Germinal center (tissue), 1 donor: ENCODE measurements around the gene TMEM131.

Source experiments
- DNase-seq: peaks from one replicate; pipeline ENCODE4 v3.0.0; 2012; ENCODE audit warnings: mixed read lengths, low spot score

The TMEM131 gene

DNA sequence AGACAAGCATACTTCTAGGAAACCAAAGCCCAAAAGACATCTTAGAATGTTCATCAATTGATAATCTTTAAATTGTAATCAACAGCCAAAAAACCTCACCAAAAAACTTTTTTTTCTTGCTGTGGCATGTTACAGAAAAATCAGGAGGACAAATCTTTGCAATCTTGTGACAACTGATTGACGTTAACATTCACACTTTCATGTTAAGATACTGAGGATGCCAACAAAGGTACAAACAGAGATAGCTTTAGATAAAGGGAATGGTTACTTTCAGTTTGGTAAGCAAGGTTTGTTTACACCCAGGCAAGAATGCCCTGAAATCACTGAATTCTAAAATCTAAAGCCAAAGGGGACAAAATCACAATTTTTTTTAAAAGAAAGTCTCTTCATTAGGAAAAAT lies 190.0 kb downstream of the TMEM131 start:
- DNase-seq: no peak

DNA sequence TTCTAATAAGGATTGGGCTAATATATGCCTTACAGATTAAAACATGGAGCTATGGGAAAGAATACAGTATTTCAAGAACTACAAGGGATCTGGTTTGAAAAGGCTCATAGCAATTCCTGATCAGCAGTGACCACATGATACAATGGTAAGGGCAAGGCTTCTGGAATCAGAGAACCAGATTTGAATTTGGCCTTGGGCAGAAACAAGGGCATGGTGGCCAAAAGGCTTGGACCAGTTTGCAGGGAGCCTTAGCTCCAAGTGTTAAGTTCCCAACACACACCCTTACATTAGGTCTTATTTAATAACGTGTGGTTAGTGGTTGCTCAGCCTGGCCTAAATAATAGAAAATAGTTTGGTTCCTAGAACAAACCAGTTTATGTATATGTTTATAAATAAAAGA lies 194.7 kb downstream of the TMEM131 start:
- no peak for DNase-seq

DNA sequence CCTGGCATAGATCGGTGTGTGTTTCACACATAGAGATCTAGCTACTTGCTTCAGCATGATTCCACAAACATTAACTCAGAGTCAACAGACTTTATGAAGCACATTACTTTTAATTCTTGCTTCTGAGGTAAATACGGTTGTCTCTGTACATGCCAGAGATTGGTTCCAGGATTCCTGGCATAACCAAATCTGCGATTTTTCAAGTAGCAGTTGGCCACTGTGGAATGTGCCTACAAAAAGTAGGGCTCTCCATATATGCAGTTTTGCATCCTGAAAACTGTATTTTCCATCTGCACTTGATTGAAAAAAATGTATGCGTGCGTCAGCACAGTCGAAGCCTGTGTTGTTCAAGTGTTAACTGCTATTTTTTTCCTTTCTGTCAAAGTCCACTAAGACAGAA lies 197.3 kb downstream of the TMEM131 start:
- DNase-seq: no peak

DNA sequence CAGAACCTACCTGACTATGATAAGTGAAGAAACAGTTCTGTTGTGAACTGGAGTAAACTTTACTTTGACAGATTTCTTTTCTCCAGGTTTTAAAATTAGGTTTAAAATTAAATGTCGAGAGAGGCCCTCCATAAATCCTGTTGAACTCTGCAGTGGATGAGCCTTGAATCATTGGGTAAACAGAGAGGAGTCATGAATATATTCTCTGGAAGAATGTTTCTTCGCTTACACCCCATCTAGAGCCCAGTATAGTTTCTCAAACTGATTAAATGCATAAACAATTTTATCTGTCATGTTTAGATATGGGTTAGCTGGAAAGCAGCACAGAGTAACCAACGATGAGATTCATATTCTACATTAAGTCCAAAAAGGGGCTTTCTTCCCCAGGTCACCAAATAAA lies 198.4 kb downstream of the TMEM131 start:
- DNase-seq: no peak

DNA sequence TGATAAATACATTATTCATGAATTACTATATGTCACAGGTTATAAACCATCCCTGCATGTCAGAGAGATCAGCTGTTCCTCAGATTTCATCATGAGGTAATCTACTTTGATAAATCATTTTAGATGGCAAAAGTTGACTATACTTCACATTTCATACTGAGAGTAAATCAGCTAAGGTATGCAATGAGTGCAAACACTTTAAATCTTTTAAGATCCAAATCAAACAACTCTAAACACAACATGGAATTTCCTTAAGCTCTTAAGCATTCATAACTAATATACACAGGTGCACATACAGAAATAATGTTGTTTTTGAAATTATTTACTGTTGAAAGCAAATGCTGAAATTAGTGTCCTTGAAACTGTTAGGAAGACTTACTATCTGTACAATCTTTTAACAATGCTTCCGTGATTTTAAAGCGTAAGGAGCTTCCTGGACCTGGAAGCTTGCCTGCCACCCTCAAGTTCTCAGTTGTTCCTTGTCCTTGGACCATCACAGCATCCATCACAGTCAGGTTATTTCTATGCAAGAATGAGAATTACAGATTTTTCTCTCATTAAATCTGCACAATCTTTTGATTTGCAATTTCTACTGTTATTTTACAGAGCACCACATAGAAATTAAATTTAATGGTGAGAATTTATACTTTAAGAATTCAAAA lies 199.2 kb downstream of the TMEM131 start:
- no peak for DNase-seq

DNA sequence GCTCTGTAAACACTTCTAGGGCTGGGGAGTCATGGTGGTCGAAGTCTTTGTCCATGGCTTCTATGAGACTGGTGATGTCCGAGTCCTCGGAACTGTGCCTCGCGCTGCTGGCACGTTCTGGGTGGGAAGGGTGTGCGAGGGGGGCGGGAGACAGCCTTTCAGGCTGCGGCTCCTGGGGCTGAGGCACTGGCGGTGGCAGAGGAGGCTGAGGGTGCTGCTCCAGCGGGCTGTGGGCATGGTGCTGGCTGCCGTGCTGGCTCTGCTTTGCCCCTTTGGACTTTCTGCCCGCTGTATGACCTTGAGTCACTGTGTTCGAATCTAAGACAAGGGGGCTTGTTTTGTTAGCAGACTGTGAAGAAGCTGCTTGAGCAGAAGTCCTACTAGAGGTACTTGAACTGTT lies 203.3 kb downstream of the TMEM131 start:
- DNase-seq: no peak

DNA sequence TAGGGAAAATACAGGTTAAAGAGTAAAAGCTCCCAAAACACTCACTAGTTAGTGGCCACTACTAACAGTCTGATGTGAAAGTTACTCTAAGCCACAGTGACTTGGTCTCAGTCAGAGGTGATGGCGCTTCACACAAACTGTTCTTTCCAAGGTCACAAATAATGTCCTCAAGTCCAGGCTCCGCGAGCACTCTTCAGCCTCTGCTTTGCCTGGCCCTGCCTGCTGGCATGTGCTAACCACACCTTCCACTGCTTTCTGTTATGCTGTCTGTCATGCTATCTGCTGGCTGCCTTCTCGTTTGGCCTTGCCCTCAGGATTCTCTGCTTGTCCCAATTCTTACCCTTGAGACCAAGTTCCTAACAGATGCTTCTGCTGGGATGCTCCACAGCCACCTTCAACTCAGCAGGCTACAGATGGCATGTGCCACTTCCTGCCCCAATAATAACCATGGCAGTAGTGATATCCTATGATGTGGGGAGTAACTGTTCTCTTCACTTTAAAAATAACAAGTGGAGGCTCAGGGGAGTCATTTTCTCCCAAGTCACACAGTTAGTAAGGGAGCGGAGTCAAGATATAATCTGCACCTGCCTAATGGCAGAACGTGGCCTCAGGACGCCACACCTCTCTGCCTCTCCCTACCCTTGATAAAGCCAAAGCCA lies 206.6 kb downstream of the TMEM131 start:
- DNase-seq: no peak

DNA sequence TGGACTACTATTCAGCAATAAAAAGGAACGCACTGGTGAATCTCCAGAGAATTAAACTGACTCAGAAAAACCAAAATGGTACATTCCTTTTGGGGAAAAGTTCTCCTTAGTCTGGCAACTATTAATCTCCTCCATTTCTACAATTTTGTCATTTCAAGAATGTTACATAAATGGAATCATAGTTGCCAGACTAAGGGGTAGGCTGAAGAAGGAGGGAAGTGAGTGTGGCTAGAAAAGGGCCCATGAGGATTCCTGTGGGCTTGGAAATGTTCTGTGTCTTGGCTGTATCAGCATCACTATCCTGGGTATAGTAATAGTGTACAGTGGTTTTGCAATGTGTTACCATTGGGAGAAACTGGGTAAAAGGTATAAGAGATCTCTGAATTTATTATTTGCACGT lies 209.9 kb downstream of the TMEM131 start:
- no peak for DNase-seq

DNA sequence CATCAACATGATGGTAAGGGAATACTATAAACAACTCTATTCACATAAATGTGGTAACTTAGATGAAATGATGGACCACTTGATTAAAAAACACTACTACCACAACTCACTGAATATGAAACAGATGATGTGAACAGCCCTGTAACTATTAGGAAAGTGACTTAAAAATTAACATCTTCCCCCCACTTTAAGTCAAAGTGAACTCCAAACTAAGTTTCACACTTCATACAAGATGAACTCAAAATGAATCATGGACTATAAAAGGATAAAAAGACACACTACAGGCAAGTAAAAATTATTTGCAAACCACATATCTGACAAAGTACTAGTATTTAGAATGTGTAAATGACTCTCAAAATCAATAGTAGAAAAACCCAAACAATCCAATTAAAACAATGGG lies 210.8 kb downstream of the TMEM131 start:
- DNase-seq: no peak

DNA sequence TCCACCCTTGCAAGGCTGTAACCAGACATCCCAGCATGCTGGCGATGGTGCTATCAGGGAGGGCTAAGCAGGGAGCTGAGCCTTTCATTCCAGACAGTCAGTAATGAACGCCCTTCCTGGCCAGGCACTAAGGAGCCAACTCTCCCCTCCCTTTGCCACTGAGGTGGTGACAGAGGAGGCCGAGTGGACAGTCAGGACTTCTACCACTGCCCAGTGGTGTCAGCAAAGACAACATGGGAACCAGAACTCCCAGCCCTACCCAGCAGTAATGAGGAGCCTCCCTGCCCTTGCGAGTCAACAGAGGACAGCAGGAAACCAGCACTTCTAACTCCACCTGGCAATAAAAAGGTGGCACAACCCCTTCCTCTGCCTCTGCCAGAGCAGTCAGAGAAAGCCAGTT lies 213.8 kb downstream of the TMEM131 start:
- no peak for DNase-seq

DNA sequence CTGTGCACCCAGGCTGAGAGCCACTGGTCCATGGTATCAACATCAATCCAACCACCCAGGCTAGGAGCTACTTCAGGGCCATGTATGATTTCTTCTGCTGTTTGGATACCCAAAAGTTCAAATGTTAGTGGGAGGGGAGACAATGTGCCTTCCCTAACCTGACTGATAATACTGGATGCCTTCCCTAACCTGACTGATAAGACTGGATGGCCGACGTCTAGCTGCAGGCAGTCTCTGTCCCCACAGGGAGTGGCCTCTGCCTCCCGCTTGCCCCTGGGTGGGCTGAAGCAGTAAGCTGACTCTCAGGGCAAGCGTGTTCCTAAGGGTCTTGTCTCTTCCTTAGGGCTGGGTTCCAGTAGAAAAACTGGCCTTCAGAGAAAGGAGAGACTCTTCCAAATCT lies 216.6 kb downstream of the TMEM131 start:
- no peak for DNase-seq

DNA sequence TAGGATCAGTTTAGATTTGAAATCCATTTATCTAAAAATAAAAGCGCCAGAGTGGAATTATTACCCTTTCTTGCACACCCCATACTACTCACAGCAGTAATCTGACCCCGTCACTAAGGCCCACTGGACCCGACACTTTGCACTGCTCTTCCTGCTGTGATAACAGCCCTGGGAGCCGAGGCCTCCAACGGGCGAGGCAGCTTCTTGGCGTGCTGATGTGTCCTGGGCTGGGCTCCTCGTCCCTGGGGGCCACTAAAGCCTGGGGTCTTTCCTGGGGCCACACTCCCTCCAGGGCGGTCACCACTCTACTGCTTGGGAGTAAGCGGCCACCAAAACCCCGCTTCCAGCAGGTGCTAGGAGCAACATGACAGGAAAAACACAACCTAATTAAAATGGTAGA lies 220.7 kb downstream of the TMEM131 start:
- no peak for DNase-seq

DNA sequence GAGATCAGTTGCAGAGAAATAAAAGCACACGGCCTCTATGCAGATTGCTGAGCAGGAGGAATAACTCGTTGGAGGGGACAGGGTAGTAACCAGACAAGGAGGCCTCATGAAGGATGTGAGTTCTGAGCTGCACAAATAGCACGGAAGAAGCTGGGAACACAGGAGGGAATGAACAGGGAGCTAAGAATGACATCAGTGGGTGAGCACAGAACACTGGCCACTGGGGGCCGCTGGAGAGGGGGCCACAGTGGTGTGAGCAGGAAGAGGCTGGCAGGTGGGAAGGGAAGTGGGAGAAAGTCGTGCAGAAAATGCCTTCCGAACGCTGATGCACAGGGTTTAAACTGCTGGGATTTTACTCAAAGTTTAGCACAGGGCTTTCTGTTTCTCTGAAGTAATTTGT lies 221.3 kb downstream of the TMEM131 start:
- DNase-seq: no peak

DNA sequence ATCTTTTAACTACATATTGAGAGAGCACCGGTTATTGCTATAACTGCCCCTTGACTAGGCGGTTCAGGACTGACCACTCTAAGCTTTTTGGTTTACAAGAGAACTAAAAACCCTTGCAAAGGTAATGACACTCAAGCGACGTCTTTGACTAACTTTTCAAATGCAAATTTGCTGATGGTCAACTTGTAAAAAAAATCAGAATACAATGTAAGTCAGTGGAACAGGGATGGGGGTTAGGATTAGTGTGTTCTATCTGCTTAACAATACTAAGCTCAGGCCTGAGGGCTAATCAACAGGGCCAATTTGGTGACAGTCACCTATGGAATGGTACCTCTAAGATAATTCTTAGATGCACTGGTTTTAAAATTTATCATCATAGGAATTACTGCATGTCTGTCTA lies 225.3 kb downstream of the TMEM131 start:
- no peak for DNase-seq

DNA sequence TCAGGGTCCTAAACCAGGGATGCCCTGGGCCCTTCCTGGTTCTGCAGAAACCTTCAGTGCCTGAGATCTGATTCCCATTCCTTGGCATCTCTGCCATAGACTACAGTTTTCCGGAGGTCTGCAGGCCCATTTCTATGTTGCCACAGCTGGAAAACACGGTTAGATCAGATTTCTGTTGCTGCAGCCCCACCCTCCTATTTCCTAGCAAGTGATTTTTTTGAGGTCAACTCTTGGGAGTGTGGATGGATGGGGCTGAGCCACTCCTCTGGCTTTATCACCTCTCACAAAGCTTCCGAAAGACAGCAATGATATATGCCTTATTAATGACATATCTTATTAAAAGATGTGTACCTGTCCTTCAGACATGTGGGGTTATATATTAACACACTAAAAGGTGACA lies 226.0 kb downstream of the TMEM131 start:
- no peak for DNase-seq

DNA sequence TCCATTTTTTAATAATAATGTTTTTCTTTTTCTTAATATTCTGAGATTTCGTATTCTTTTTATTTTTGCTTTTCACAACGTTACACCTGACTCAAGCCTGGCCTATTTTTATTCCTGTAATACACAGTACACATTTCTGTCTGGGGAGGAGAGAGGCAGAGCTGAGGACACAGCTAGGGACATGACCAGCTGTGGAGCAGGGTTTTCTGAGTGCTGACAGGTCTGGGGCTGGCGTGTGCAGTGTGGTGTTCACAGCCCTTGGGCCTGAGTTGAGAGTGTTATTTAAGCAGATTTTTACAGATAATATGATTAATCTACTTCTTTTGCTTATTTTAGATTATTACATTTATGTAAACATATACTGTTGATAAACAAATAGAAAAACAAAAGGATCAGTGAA lies 226.4 kb downstream of the TMEM131 start:
- DNase-seq: no peak

DNA sequence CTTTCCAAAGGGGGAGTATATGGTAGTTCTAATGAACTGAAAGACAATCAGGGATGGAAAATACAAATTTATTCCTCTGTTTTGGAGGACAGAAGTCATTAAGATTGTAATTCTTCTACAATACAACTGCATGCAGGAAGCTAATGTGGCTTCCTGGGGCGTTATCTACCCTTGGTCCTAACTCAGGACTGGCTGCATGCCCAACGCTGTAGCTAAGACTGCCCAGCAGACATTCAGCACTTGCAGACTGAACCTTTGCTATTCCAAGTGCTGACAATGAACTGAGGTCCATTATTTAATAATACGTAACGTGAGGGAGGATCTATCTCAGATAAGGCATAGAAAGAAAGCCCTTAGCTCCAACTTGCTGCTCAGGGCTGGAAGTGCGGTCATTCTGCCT lies 229.2 kb downstream of the TMEM131 start:
- no peak for DNase-seq

DNA sequence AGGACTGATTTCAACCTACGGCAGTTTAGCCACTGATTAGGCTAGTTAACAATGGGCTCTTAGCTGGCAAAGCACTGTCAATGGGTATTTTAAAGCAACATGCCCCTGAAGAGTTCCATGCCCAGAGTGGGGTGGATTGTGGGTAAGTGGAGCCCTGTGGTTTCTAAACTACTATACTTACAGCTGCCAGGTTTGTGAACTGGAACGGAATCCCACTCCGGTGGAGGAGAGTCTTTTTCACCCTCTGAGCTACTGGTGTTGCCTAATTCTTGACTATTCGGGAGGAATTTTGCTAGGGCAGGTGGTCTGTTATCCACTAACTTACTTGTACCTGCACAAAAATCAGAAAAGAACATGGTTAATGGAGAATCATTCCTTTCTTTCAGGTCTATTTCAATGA lies 229.8 kb downstream of the TMEM131 start:
- DNase-seq: no peak

DNA sequence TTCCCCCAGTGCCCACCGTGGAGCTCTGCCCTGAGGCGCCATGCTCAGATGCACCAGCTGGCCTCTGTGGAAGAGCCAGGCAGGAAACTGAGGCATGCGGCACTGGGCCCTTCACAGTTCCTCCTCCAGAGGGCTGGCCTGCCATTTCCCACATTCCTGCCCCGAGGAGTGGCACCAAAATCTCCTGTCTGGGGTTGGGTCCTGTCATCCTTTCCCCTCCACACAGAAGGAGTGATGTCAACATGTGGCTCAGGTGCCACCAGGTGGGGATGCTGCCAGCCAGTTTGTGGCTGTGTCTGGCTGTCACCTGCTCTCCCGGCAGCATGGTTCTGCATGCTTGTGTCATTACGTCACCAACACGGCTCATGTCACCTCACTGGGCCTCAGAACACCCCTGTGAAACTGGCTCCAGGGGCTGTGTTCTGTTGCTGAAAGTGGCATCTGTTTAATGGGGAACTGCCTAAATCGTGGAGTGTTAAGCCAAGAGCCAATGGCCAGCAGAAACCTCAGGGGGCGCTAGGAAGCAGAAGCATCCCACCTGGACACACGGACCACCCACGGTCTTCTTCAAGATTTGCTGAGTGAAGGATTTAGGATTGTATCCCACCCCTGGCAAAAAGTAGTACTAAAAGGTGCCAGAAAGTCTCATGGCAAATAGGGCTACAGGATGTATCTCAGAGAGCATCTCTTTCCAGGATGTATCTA lies 231.0 kb downstream of the TMEM131 start:
- no peak for DNase-seq

DNA sequence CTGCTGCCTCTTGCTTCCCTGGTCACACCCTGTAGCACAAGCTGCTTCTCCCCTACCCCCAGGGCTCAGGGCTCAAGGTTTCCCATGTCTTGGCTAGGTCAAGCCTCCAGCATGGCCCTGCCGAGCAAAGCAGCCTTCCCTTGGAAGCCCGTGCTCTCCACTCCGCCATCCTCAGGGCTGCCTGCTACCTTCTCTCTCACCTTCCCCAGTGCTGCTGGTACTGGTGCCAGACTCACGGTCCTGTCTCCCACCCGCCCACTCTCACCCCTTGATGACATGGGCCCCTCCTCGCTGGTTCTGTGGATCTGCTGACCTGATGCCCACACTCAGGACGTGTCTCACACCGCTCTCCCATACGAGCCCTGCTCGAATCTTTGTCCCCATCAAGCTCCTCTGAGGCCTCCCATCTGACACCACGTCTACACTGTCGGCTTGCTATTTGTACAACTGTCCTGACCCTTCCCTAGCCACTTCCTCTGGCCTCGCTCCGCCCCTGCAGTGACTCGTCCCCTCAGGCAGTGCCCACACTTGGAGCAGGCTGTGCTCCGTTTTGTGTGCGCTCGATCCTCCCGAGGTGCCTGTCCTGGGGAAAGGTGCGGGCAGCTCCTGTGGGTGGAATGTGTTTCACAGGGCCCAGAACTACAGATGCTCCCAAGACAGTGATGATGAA lies 232.4 kb downstream of the TMEM131 start:
- DNase-seq: no peak

DNA sequence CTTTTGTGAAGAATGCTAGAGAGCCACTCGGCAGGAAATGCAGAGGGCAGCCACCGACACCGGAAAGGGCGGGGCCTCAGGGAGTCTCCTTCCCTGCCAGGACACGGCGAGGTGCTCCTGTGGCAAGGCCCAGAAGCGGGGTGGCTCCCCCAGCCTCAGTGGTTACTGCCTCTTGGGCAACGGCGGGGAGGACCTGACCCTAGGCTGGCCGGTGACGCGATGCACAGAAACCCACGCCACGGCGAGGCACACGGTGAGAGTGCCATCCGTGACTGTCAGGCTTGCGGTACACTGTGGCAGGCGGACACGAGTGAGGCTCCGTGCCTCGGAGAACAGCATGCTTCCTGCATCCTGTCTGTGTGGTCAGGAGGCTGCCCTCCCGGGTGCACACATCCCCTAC lies 234.6 kb downstream of the TMEM131 start:
- no peak for DNase-seq

DNA sequence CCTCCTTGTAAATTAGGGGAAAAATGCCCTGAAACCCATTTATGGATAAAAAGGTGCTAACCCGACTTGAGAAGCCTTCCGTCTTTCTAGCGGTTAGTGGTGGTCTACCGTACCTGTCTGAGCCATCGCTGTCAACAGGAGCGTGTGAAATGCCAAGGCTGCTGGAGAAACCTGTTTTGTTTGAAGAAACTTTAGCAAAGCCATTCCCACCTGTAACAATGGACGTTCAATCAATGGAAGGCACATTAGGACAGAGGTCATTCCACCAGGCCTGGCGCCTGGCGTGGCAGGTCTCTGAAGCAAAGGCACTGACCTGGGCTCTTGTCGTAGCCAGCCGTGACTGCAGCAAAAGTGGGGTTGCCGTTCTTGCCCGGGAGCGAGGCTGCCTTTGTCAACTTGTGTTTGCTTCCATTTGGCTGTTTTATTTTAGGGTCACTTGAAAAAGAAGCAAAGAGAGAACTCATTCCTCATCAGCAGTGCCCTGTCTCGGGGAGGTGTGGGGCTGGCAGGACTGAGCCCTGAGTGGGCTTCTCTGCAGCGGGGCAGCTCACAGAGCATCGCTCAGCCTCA lies 235.2 kb downstream of the TMEM131 start:
- no peak for DNase-seq
